Tibial artery (tissue), 4 donors: ENCODE data around the gene LSS.
"Not testable (repeated sequence)": the region's sequence is repeated elsewhere in the genome, so short reads cannot be mapped to it uniquely, and the experiment has no call there.

ENCODE experiments used
- DNase-seq, 2 donors: peaks; one replicate each; pipeline ENCODE4 v3.0.0-alpha.2; 2019
- H3K27ac ChIP-seq, 2 donors: fragments of 200-600 bp; sonication (generic) in 1 of 2; 1 replicate in 1 of 2; 2 replicates in 1 of 2; pipeline ENCODE4 v1.5.1; 2018 to 2019; ENCODE audit warnings: mild to moderate bottlenecking in 1 of 2
- H3K27me3 ChIP-seq, 2 donors: fragments of 200-600 bp; sonication (generic) in 1 of 2; one replicate each; pipeline versions ENCODE4 v1.5.1 to v1.6.0; 2016 to 2019
- H3K36me3 ChIP-seq, 3 donors: fragments of 200-600 bp; sonication (generic) in 2 of 3; one replicate each; pipeline ENCODE4 v1.5.1; 2016 to 2019; ENCODE audit warnings: mild to moderate bottlenecking in 2 of 3
- H3K4me1 ChIP-seq, 4 donors: fragments of 200-600 bp; sonication (generic) in 2 of 4; 1 replicate in 3 of 4; 2 replicates in 1 of 4; pipeline ENCODE4 v1.5.1; 2016 to 2019
- H3K4me3 ChIP-seq, 2 donors: fragments of 200-600 bp; sonication (generic) in 1 of 2; 1 replicate in 1 of 2; 2 replicates in 1 of 2; pipeline ENCODE4 v1.5.1; 2018 to 2019; ENCODE audit warnings: mild to moderate bottlenecking in 2 of 2
- H3K9me3 ChIP-seq, 3 donors: fragments of 200-600 bp; sonication (generic) in 1 of 3; one replicate each; pipeline ENCODE4 v1.5.1; 2016 to 2019
- CTCF ChIP-seq, 2 experiments: fragments of 200-600 bp in 1 of 2; fragments of 450-650 bp in 1 of 2; IDR thresholded peaks; one replicate each; pipeline ENCODE4 v1.5.1; 2017 to 2019; ENCODE audit warnings: antibody characterized with exemption in 2 of 2, mild to moderate bottlenecking in 1 of 2, moderate library complexity in 1 of 2
- intact Hi-C: fragments of 100-400 bp; cut with DNase I; formaldehyde crosslinking; loops from one replicate; pipeline ENCODE4 v1.15.0; 2023; ENCODE audit warnings: low total_unique reads

Gene LSS

GRCh38 chr21:46144464-46145070, 84.0 kb downstream of the LSS start:
- Histone ChIP-seq H3K27me3 (no peaks in the 10 kb centered on the region), H3K4me1 (peaks cover 0 to 10% (median 4%) of the 10 kb centered on the region in 4 donors), H3K4me3 (no peak overlapping the region), H3K36me3 (no peaks in the 10 kb centered on the region), H3K9me3 (no peaks in the 10 kb centered on the region), H3K27ac (no peak overlapping the region)
- no peak for DNase-seq
- TF ChIP-seq CTCF (IDR thresholded peaks at IDR 0.05) = no peak
- intact Hi-C loops = loop anchor here (10.0 kb wide), 2 partner anchors 50 to 140 kb away; partner anchors contain the start of genes MCM3AP and YBEY

DNA sequence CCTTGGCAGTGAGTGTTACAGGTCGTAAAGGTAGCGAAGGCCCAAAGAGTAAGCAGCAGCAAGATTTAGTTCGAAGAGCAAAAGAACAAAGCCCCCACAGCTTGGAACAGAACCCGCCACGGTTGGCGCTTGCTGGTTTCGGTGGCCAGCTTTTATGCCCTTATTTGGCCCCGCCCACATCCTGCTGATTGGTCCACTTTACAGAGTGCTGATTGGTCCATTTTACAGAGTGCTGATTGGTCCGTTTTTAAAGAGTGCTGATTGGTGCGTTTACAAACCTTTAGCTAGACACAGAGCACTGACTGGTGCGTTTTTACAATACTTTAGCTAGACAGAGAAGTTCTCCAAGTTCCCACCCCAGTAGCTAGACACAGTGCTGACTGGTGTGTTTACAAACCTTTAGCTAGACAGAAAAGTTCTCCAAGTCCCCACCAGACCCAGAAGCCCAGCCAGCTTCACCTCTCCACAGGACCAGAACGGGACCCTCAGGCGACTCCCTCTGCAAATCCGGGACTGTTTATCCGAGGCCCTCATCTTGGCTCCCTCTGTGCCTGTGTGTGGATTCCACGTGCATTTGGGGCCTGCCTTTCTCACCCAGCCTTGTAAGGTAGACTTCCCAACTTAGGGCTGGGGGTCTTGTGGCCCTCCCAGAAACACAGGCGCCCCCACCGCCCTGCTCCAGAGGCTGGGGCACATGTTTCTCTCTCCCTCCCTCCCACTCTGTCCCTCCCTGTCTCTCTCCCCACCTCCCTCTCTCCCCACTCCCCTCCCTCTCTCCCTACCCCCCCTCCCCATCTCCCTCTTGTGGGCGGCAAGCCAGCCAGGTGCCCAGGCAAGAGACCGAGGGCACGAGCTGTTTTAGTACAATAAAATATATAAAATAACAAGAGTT, 85.7 kb downstream of the LSS start:
- Histone ChIP-seq H3K4me3 (no peak overlapping the region), H3K27ac (no peak overlapping the region), H3K9me3 (no peaks in the 10 kb centered on the region), H3K36me3 (no peaks in the 10 kb centered on the region), H3K4me1 (peaks cover 0 to 10% (median 4%) of the 10 kb centered on the region in 4 donors), H3K27me3 (peaks cover 0 to 4% of the 10 kb centered on the region in 2 donors)
- DNase-seq = peak in 1 of 2 donors; percentile 56
- intact Hi-C loops = loop anchor here (10.0 kb wide), 2 partner anchors 52 to 142 kb away; partner anchors contain the start of genes MCM3AP and YBEY
- no peak for TF ChIP-seq CTCF (IDR thresholded peaks at IDR 0.05)

- Histone ChIP-seq H3K4me3 (no peak overlapping the region), H3K4me1 (peaks cover 0 to 10% (median 4%) of the 10 kb centered on the region in 4 donors), H3K27ac (no peak overlapping the region), H3K27me3 (peaks cover 0 to 4% of the 10 kb centered on the region in 2 donors), H3K36me3 (no peaks in the 10 kb centered on the region), H3K9me3 (no peaks in the 10 kb centered on the region)
- DNase-seq = peak in 1 of 2 donors; percentile 60
- intact Hi-C loops = loop anchor here (10.0 kb wide), 2 partner anchors 53 to 143 kb away; partner anchors contain the start of genes MCM3AP and YBEY
- TF ChIP-seq CTCF (IDR thresholded peaks at IDR 0.05) = no peak
These were observed 86.6 kb downstream of the LSS start for GRCh38 chr21:46141767-46142581.

- not testable (repeated sequence) for H3K9me3 ChIP-seq, H3K4me3 ChIP-seq, H3K27ac ChIP-seq, H3K27me3 ChIP-seq, DNase-seq, H3K36me3 ChIP-seq
- intact Hi-C loops = loop anchor here (10.0 kb wide), 2 partner anchors 54 to 144 kb away; partner anchors contain the start of genes MCM3AP and YBEY
- H3K4me1 ChIP-seq = peaks cover 0 to 10% (median 4%) of the 10 kb centered on the region in 4 donors
These were observed 88.1 kb downstream of the LSS start for GRCh38 chr21:46140352-46141003.

- H3K4me1 ChIP-seq = peaks cover 0 to 10% (median 4%) of the 10 kb centered on the region in 4 donors
- DNase-seq = no peak
- TF ChIP-seq CTCF (IDR thresholded peaks at IDR 0.05) = no peak
- H3K27me3 ChIP-seq = peaks cover 0 to 4% of the 10 kb centered on the region in 2 donors
- H3K4me3 ChIP-seq = no peak overlapping the region
- intact Hi-C loops = loop anchor here (10.0 kb wide), 2 partner anchors 55 to 145 kb away; partner anchors contain the start of genes MCM3AP and YBEY
- H3K36me3 ChIP-seq = no peaks in the 10 kb centered on the region
- no peaks in the 10 kb centered on the region for H3K9me3 ChIP-seq
- H3K27ac ChIP-seq = no peak overlapping the region
These were observed 88.9 kb downstream of the LSS start for GRCh38 chr21:46139686-46140085.
